Vagina (tissue), 2 donors: ENCODE results near the gene IL18.

Experiments used
- POLR2A ChIP-seq, 2 donors: fragments of 450-650 bp; IDR thresholded peaks; one replicate each; pipeline ENCODE4 v1.6.1; 2017; ENCODE audit warnings: antibody characterized with exemption in 2 of 2, mild to moderate bottlenecking in 2 of 2, moderate library complexity in 2 of 2
- TF ChIP-seq, protein P1 (sequence below), 3 experiments: fragments of 450-650 bp in 2 of 3; fragments of 200-600 bp in 1 of 3; sonication (generic) in 1 of 3; IDR thresholded peaks; one replicate each; pipeline ENCODE4 v1.5.1; 2017 to 2019; ENCODE audit warnings: antibody characterized with exemption in 3 of 3, mild to moderate bottlenecking in 2 of 3, moderate library complexity in 2 of 3

DNA sequence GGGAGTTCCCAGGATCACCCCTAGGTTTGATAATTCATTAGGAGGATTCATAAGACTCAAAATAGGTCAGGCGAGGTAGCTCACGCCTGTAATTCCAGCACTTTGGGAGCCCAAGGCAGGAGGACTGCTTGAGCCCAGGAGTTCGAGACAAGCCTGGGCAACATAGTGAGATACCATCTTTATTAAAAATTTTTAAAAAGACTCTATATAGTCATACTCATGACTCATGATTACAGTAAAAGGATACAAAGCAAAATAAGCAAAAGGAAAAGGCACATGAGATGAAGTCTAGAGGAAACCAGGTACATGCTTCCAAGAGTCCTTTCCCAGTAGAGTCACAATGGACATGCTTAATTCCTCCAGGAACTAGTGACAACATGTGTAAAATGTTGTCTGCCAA lies 48.4 kb upstream of the IL18 start:
- TF ChIP-seq, protein P1, sequence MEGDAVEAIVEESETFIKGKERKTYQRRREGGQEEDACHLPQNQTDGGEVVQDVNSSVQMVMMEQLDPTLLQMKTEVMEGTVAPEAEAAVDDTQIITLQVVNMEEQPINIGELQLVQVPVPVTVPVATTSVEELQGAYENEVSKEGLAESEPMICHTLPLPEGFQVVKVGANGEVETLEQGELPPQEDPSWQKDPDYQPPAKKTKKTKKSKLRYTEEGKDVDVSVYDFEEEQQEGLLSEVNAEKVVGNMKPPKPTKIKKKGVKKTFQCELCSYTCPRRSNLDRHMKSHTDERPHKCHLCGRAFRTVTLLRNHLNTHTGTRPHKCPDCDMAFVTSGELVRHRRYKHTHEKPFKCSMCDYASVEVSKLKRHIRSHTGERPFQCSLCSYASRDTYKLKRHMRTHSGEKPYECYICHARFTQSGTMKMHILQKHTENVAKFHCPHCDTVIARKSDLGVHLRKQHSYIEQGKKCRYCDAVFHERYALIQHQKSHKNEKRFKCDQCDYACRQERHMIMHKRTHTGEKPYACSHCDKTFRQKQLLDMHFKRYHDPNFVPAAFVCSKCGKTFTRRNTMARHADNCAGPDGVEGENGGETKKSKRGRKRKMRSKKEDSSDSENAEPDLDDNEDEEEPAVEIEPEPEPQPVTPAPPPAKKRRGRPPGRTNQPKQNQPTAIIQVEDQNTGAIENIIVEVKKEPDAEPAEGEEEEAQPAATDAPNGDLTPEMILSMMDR (IDR thresholded peaks at IDR 0.05), result no peak
- TF ChIP-seq POLR2A (IDR thresholded peaks at IDR 0.05), result no peak
